ACC112 (cell line): Measurements from ENCODE around the gene METTL15.
"Not testable (repeated sequence)": the region's sequence is repeated elsewhere in the genome, so short reads cannot be mapped to it uniquely, and the experiment has no call there.

ENCODE experiments used
- H2AFZ ChIP-seq: fragments of 200-600 bp; sonication (generic); one replicate; pipeline ENCODE4 v1.6.0; 2017; ENCODE audit warnings: antibody characterized with exemption, low read length; ENCODE audit not compliant: unreplicated experiment
- H3K27ac ChIP-seq: fragments of 200-600 bp; sonication (generic); 2 replicates; pipeline ENCODE4 v1.5.1; 2014; ENCODE audit warnings: low read depth, mild to moderate bottlenecking, antibody characterized with exemption, low read length, moderate library complexity
- H3K27me3 ChIP-seq: fragments of 200-600 bp; sonication (generic); 2 replicates; pipeline ENCODE4 v1.6.1; 2014; ENCODE audit warnings: mild to moderate bottlenecking, antibody characterized with exemption, low read length, moderate library complexity, mixed read lengths; ENCODE audit not compliant: insufficient read depth
- H3K36me3 ChIP-seq: fragments of 200-600 bp; sonication (generic); 2 replicates; pipeline ENCODE4 v1.6.1; 2016; ENCODE audit warnings: mild to moderate bottlenecking, antibody characterized with exemption, low read length, moderate library complexity, mixed read lengths; ENCODE audit not compliant: insufficient read depth
- H3K4me1 ChIP-seq: fragments of 200-600 bp; sonication (generic); one replicate; pipeline ENCODE4 v1.6.1; 2016; ENCODE audit warnings: low read length, mixed read lengths; ENCODE audit not compliant: insufficient read depth, unreplicated experiment, control insufficient read depth
- H3K4me3 ChIP-seq: fragments of 200-600 bp; sonication (generic); 2 replicates; pipeline ENCODE4 v1.5.1; 2014; ENCODE audit warnings: mild to moderate bottlenecking, low read depth, low read length
- H3K79me2 ChIP-seq: fragments of 200-600 bp; sonication (generic); one replicate; pipeline ENCODE4 v1.6.0; 2016; ENCODE audit warnings: low read length; ENCODE audit not compliant: control insufficient read depth, unreplicated experiment, insufficient read depth

METTL15 gene

GRCh38 chr11:28274216-28274615, 166.0 kb downstream of the METTL15 start:
- no peak overlapping the region for H3K4me3 ChIP-seq
- H3K4me1 ChIP-seq: no peaks in the 10 kb centered on the region
- H2AFZ ChIP-seq: no peak overlapping the region
- no peaks in the 10 kb centered on the region for H3K27me3 ChIP-seq
- H3K79me2 ChIP-seq: no peaks in the 10 kb centered on the region
- no peak overlapping the region for H3K27ac ChIP-seq
- no peaks in the 10 kb centered on the region for H3K36me3 ChIP-seq

- H2AFZ ChIP-seq: no peak overlapping the region
- H3K4me1 ChIP-seq: no peaks in the 10 kb centered on the region
- H3K4me3 ChIP-seq: no peak overlapping the region
- peaks cover 11% of the 10 kb centered on the region; the same call in 1 of the 2 replicates for H3K36me3 ChIP-seq
- no peaks in the 10 kb centered on the region for H3K79me2 ChIP-seq
- no peaks in the 10 kb centered on the region for H3K27me3 ChIP-seq
- no peak overlapping the region for H3K27ac ChIP-seq
These were observed 176.0 kb downstream of the METTL15 start for GRCh38 chr11:28284196-28284595.

- H3K27me3 ChIP-seq: no peaks in the 10 kb centered on the region
- no peak overlapping the region for H2AFZ ChIP-seq
- no peak overlapping the region for H3K27ac ChIP-seq
- peaks cover 7% of the 10 kb centered on the region for H3K36me3 ChIP-seq
- no peaks in the 10 kb centered on the region for H3K4me1 ChIP-seq
- H3K79me2 ChIP-seq: no peaks in the 10 kb centered on the region
- no peak overlapping the region for H3K4me3 ChIP-seq
These were observed 181.3 kb downstream of the METTL15 start for GRCh38 chr11:28289444-28289843.

- H2AFZ ChIP-seq, H3K79me2 ChIP-seq, H3K27ac ChIP-seq, H3K4me3 ChIP-seq, H3K4me1 ChIP-seq, H3K27me3 ChIP-seq, H3K36me3 ChIP-seq: not testable (repeated sequence)
These were observed 182.8 kb downstream of the METTL15 start for GRCh38 chr11:28290995-28291394.

GRCh38 chr11:28296426-28296825, 188.2 kb downstream of the METTL15 start:
- Histone ChIP-seq H3K36me3 (peaks cover under 1% of the 10 kb centered on the region; the same call in 1 of the 2 replicates), H3K27me3 (no peaks in the 10 kb centered on the region), H3K4me3 (no peak overlapping the region), H3K79me2 (no peaks in the 10 kb centered on the region), H3K4me1 (no peaks in the 10 kb centered on the region), H3K27ac (no peak overlapping the region), H2AFZ (no peak overlapping the region)

GRCh38 chr11:28298209-28298608, 190.0 kb downstream of the METTL15 start:
- H3K27ac ChIP-seq: no peak overlapping the region
- no peaks in the 10 kb centered on the region for H3K27me3 ChIP-seq
- H3K4me3 ChIP-seq: no peak overlapping the region
- no peaks in the 10 kb centered on the region for H3K36me3 ChIP-seq
- no peak overlapping the region for H2AFZ ChIP-seq
- H3K4me1 ChIP-seq: no peaks in the 10 kb centered on the region
- H3K79me2 ChIP-seq: no peaks in the 10 kb centered on the region

- Histone ChIP-seq H3K4me3 (no peak overlapping the region), H3K4me1 (peaks cover 6% of the 10 kb centered on the region), H3K27me3 (no peaks in the 10 kb centered on the region), H3K36me3 (no peaks in the 10 kb centered on the region), H3K27ac (no peak overlapping the region; the same call in 1 of the 2 replicates), H2AFZ (no peak overlapping the region), H3K79me2 (no peaks in the 10 kb centered on the region)
These were observed 195.4 kb downstream of the METTL15 start for GRCh38 chr11:28303477-28304191.

GRCh38 chr11:28315440-28315839, 207.3 kb downstream of the METTL15 start:
- Histone ChIP-seq H2AFZ (no peak overlapping the region), H3K79me2 (no peaks in the 10 kb centered on the region), H3K36me3 (no peaks in the 10 kb centered on the region), H3K27ac (no peak overlapping the region), H3K4me3 (no peak overlapping the region), H3K27me3 (no peaks in the 10 kb centered on the region), H3K4me1 (no peaks in the 10 kb centered on the region)

GRCh38 chr11:28318871-28319270, 210.7 kb downstream of the METTL15 start:
- Histone ChIP-seq H3K79me2 (no peaks in the 10 kb centered on the region), H3K36me3 (no peaks in the 10 kb centered on the region), H3K27me3 (no peaks in the 10 kb centered on the region), H3K4me1 (no peaks in the 10 kb centered on the region), H3K4me3 (no peak overlapping the region), H2AFZ (no peak overlapping the region), H3K27ac (no peak overlapping the region)

- H2AFZ ChIP-seq: no peak overlapping the region
- no peak overlapping the region for H3K27ac ChIP-seq
- no peak overlapping the region for H3K4me3 ChIP-seq
- H3K79me2 ChIP-seq: no peaks in the 10 kb centered on the region
- H3K27me3 ChIP-seq: no peaks in the 10 kb centered on the region
- no peaks in the 10 kb centered on the region for H3K36me3 ChIP-seq
- H3K4me1 ChIP-seq: no peaks in the 10 kb centered on the region
These were observed 215.4 kb downstream of the METTL15 start for GRCh38 chr11:28323621-28324020.

- H3K36me3 ChIP-seq, H3K4me1 ChIP-seq, H2AFZ ChIP-seq, H3K27me3 ChIP-seq, H3K27ac ChIP-seq, H3K4me3 ChIP-seq, H3K79me2 ChIP-seq: not testable (repeated sequence)
These were observed 224.2 kb downstream of the METTL15 start for GRCh38 chr11:28332393-28332792.
